HUES64 (cell line): ENCODE data around the gene FAM20A.
"Not testable (repeated sequence)": the region's sequence is repeated elsewhere in the genome, so short reads cannot be mapped to it uniquely, and the experiment has no call there.

Experiments
- H3K27ac ChIP-seq: 2 replicates; pipeline ENCODE4 v1.7.0; 2013; ENCODE audit warnings: low read depth, low read length, inconsistent platforms
- H3K27me3 ChIP-seq: 2 replicates; pipeline ENCODE4 v1.6.1; 2013; ENCODE audit warnings: mild to moderate bottlenecking, low read length; ENCODE audit not compliant: insufficient read depth
- H3K36me3 ChIP-seq: 2 replicates; pipeline ENCODE4 v1.6.1; 2013; ENCODE audit warnings: mild to moderate bottlenecking, low read length; ENCODE audit not compliant: insufficient read depth
- H3K4me1 ChIP-seq: 2 replicates; pipeline ENCODE4 v1.6.1; 2013; ENCODE audit warnings: mild to moderate bottlenecking, low read length, moderate library complexity; ENCODE audit not compliant: insufficient read depth
- H3K4me3 ChIP-seq: 2 replicates; pipeline ENCODE4 v1.5.1; 2013; ENCODE audit warnings: mild to moderate bottlenecking, low read length, moderate library complexity
- H3K9ac ChIP-seq: 2 replicates; pipeline ENCODE4 v1.6.1; 2013; ENCODE audit warnings: mild to moderate bottlenecking, low read depth, low read length
- H3K9me3 ChIP-seq: 2 replicates; pipeline ENCODE4 v1.6.1; 2013; ENCODE audit warnings: low read depth, low read length; ENCODE audit not compliant: insufficient read depth
- WGBS: fragments of 150-250, 120-280 bp; methylation state at CpG from one replicate; pipeline ENCODE4 v1.1.7; 2013; ENCODE audit warnings: missing lambda C conversion rate; 5-methylcytosine and 5-hydroxymethylcytosine counted together

The FAM20A gene

GRCh38 chr17:68534695-68535088 is 66.5 kb downstream of the FAM20A start:
- Histone ChIP-seq H3K4me1 (no peaks in the 10 kb centered on the region), H3K9me3 (no peaks in the 10 kb centered on the region), H3K27ac (no peak overlapping the region), H3K36me3 (peaks cover 98% of the 10 kb centered on the region), H3K9ac (no peak overlapping the region), H3K4me3 (no peak overlapping the region), H3K27me3 (no peaks in the 10 kb centered on the region)
- WGBS, result 92% methylated on average over 4 of the region's 6 CpGs

GRCh38 chr17:68533887-68534694 is 67.1 kb downstream of the FAM20A start:
- H3K4me3 ChIP-seq, result no peak overlapping the region
- no peaks in the 10 kb centered on the region for H3K9me3 ChIP-seq
- peaks cover 98% of the 10 kb centered on the region for H3K36me3 ChIP-seq
- no peak overlapping the region for H3K9ac ChIP-seq
- peaks cover 3% of the 10 kb centered on the region; the same call in 1 of the 2 replicates for H3K4me1 ChIP-seq
- no peak overlapping the region for H3K27ac ChIP-seq
- WGBS, result 95% methylated on average over 6 of the region's 6 CpGs
- H3K27me3 ChIP-seq, result no peaks in the 10 kb centered on the region

- H3K4me1 ChIP-seq, result peaks cover 7% of the 10 kb centered on the region; the same call in 1 of the 2 replicates
- H3K9me3 ChIP-seq, result no peaks in the 10 kb centered on the region
- peaks cover 98% of the 10 kb centered on the region for H3K36me3 ChIP-seq
- H3K4me3 ChIP-seq, result no peak overlapping the region
- no peak overlapping the region for H3K9ac ChIP-seq
- no peak overlapping the region for H3K27ac ChIP-seq
- WGBS, result 98% methylated on average over 3 of the region's 3 CpGs
- no peaks in the 10 kb centered on the region for H3K27me3 ChIP-seq
Measured at GRCh38 chr17:68532826-68533225, 68.3 kb downstream of the FAM20A start.

GRCh38 chr17:68531252-68531651 is 69.9 kb downstream of the FAM20A start:
- peaks cover 99% of the 10 kb centered on the region for H3K36me3 ChIP-seq
- peaks cover 22% of the 10 kb centered on the region for H3K4me1 ChIP-seq
- H3K9me3 ChIP-seq, result no peaks in the 10 kb centered on the region
- H3K27ac ChIP-seq, result no peak overlapping the region
- WGBS, result 92% methylated on average over 4 of the region's 4 CpGs
- H3K27me3 ChIP-seq, result no peaks in the 10 kb centered on the region
- no peak overlapping the region for H3K9ac ChIP-seq
- H3K4me3 ChIP-seq, result no peak overlapping the region

GRCh38 chr17:68527314-68527713 is 73.9 kb downstream of the FAM20A start:
- 90% methylated on average over 3 of the region's 4 CpGs for WGBS

GRCh38 chr17:68526548-68526947 is 74.6 kb downstream of the FAM20A start:
- H3K36me3 ChIP-seq, result peaks cover 99% of the 10 kb centered on the region
- WGBS, result 87% methylated on average over 2 of the region's 3 CpGs
- no peak overlapping the region for H3K4me3 ChIP-seq
- no peaks in the 10 kb centered on the region for H3K9me3 ChIP-seq
- H3K9ac ChIP-seq, result no peak overlapping the region
- H3K27ac ChIP-seq, result no peak overlapping the region
- peaks cover 22% of the 10 kb centered on the region for H3K4me1 ChIP-seq
- H3K27me3 ChIP-seq, result no peaks in the 10 kb centered on the region

More at GRCh38 chr17:68527314-68527713, 73.9 kb downstream of the FAM20A start:
- Histone ChIP-seq H3K27me3 (no peaks in the 10 kb centered on the region), H3K9me3 (no peaks in the 10 kb centered on the region), H3K36me3 (peaks cover 100% of the 10 kb centered on the region), H3K4me1 (peaks cover 22% of the 10 kb centered on the region), H3K4me3 (no peak overlapping the region), H3K27ac (no peak overlapping the region), H3K9ac (no peak overlapping the region)

GRCh38 chr17:68522266-68522665 is 78.9 kb downstream of the FAM20A start:
- Histone ChIP-seq H3K9me3 (peaks cover 12% of the 10 kb centered on the region), H3K36me3 (peaks cover 94% of the 10 kb centered on the region), H3K27me3 (no peaks in the 10 kb centered on the region), H3K4me1 (peaks cover 9% of the 10 kb centered on the region), H3K4me3 (no peak overlapping the region), H3K9ac (no peak overlapping the region; the same call in 1 of the 2 replicates), H3K27ac (no peak overlapping the region)

- no peak overlapping the region for H3K9ac ChIP-seq
- WGBS, result 86% methylated on average over 1 of the region's 1 CpG
- H3K9me3 ChIP-seq, result peaks cover 23% of the 10 kb centered on the region
- no peak overlapping the region for H3K4me3 ChIP-seq
- H3K27ac ChIP-seq, result no peak overlapping the region
- H3K4me1 ChIP-seq, result peaks cover 4% of the 10 kb centered on the region; the same call in 1 of the 2 replicates
- H3K36me3 ChIP-seq, result peaks cover 94% of the 10 kb centered on the region
- no peaks in the 10 kb centered on the region for H3K27me3 ChIP-seq
Measured at GRCh38 chr17:68519911-68520310, 81.3 kb downstream of the FAM20A start.

GRCh38 chr17:68519051-68519450 is 82.1 kb downstream of the FAM20A start:
- Histone ChIP-seq H3K36me3 (peaks cover 89% of the 10 kb centered on the region), H3K4me1 (peaks cover 13% of the 10 kb centered on the region), H3K9me3 (peaks cover 23% of the 10 kb centered on the region)
- H3K4me3 ChIP-seq, H3K27me3 ChIP-seq, H3K9ac ChIP-seq, H3K27ac ChIP-seq: not testable (repeated sequence)
- over 99% methylated on average over 3 of the region's 3 CpGs for WGBS

GRCh38 chr17:68518063-68518815 is 82.9 kb downstream of the FAM20A start:
- Histone ChIP-seq H3K4me3 (no peak overlapping the region), H3K9me3 (peaks cover 23% of the 10 kb centered on the region), H3K9ac (no peak overlapping the region), H3K36me3 (peaks cover 81% of the 10 kb centered on the region), H3K27ac (no peak overlapping the region), H3K4me1 (peaks cover 18% of the 10 kb centered on the region), H3K27me3 (no peaks in the 10 kb centered on the region)
- WGBS, result 97% methylated on average over 9 of the region's 9 CpGs

GRCh38 chr17:68517605-68518004 is 83.6 kb downstream of the FAM20A start:
- H3K27ac ChIP-seq, H3K27me3 ChIP-seq, H3K9ac ChIP-seq, H3K4me3 ChIP-seq: not testable (repeated sequence)
- peaks cover 75% of the 10 kb centered on the region for H3K36me3 ChIP-seq
- peaks cover 23% of the 10 kb centered on the region for H3K9me3 ChIP-seq
- WGBS, result 98% methylated on average over 3 of the region's 3 CpGs
- peaks cover 18% of the 10 kb centered on the region for H3K4me1 ChIP-seq
